Activated CD8-positive, alpha-beta memory T cell treated with anti-CD3 and anti-CD28 coated beads, Interleukin-2, amount 50 U/mL, for 4 hours (primary cell): ENCODE measurements around the gene C17orf75.
"Not testable (repeated sequence)": the region's sequence is repeated elsewhere in the genome, so short reads cannot be mapped to it uniquely, and the experiment has no call there.

ENCODE experiments used
- DNase-seq: peaks from one replicate; pipeline ENCODE4 v3.0.0-alpha.2; 2020

The C17orf75 gene

GRCh38 chr17:32342603-32343325, 791 bp upstream of the C17orf75 start:
- DNase-seq: no peak

GRCh38 chr17:32341141-32341856, 674 bp downstream of the C17orf75 start:
- DNase-seq: peak; percentile 40

GRCh38 chr17:32335687-32336086, 6.3 kb downstream of the C17orf75 start:
- no peak for DNase-seq

- no peak for DNase-seq
Measured at GRCh38 chr17:32335046-32335445, 6.9 kb downstream of the C17orf75 start.

- no peak for DNase-seq
Measured at GRCh38 chr17:32333187-32333586, 8.8 kb downstream of the C17orf75 start.

- no peak for DNase-seq
Measured at GRCh38 chr17:32331243-32332040, 10.5 kb downstream of the C17orf75 start.

GRCh38 chr17:32330147-32330546, 11.8 kb downstream of the C17orf75 start:
- DNase-seq: no peak

- no peak for DNase-seq
Measured at GRCh38 chr17:32327911-32328310, 14.1 kb downstream of the C17orf75 start.

GRCh38 chr17:32323811-32324491, 18.0 kb downstream of the C17orf75 start:
- DNase-seq: peak; percentile 18

- DNase-seq: no peak
Measured at GRCh38 chr17:32323046-32323445, 18.9 kb downstream of the C17orf75 start.

- DNase-seq: no peak
Measured at GRCh38 chr17:32320847-32321246, 21.1 kb downstream of the C17orf75 start.

GRCh38 chr17:32320080-32320479, 21.9 kb downstream of the C17orf75 start:
- DNase-seq: not testable (repeated sequence)

GRCh38 chr17:32319548-32319905, 22.4 kb downstream of the C17orf75 start:
- peak; percentile 78 for DNase-seq

GRCh38 chr17:32318071-32318470, 23.9 kb downstream of the C17orf75 start:
- no peak for DNase-seq

- no peak for DNase-seq
Measured at GRCh38 chr17:32317353-32317752, 24.6 kb downstream of the C17orf75 start.

- DNase-seq: not testable (repeated sequence)
Measured at GRCh38 chr17:32316653-32317052, 25.3 kb downstream of the C17orf75 start.

- DNase-seq: no peak
Measured at GRCh38 chr17:32315171-32315570, 26.8 kb downstream of the C17orf75 start.

- DNase-seq: no peak
Measured at GRCh38 chr17:32314636-32315035, 27.3 kb downstream of the C17orf75 start.

- DNase-seq: no peak
Measured at GRCh38 chr17:32311028-32311536, 30.9 kb downstream of the C17orf75 start.

GRCh38 chr17:32307658-32308057, 34.3 kb downstream of the C17orf75 start:
- no peak for DNase-seq

GRCh38 chr17:32305049-32305448, 36.9 kb downstream of the C17orf75 start:
- DNase-seq: no peak

- DNase-seq: no peak
Measured at GRCh38 chr17:32303781-32304288, 38.1 kb downstream of the C17orf75 start.
